Measurements from ENCODE around the gene AGRN. TPM values are rescaled to one million over a fixed set of nuclear protein-coding genes. Genes with fewer than 3 reads are reported as not detected.

AGRN gene
- total RNA-seq, 1 donor from 2014 or later, result 166 TPM

- H3K4me3 Mint-ChIP-seq, result no peak overlapping the region
- H3K9me3 Mint-ChIP-seq, result no peaks in the 10 kb centered on the region
- peaks cover 11% of the 10 kb centered on the region for H3K4me1 Mint-ChIP-seq (ENCODE audit: unreplicated experiment)
- no peak for TF ChIP-seq CTCF (conservative IDR thresholded peaks at IDR 0.05)
- H3K36me3 Mint-ChIP-seq, result peaks cover 4% of the 10 kb centered on the region
- no peak overlapping the region for H3K27ac Mint-ChIP-seq
- peaks cover 15% of the 10 kb centered on the region for H3K27me3 Mint-ChIP-seq
- no peak for DNase-seq (ENCODE audit: extremely low spot score, unreplicated experiment)
Observed at GRCh38 chr1:1042835-1043234, 22.9 kb downstream of the AGRN start.

GRCh38 chr1:1043411-1043810, 23.5 kb downstream of the AGRN start:
- H3K4me1 Mint-ChIP-seq (ENCODE audit: unreplicated experiment), result peaks cover 11% of the 10 kb centered on the region
- no peak overlapping the region for H3K4me3 Mint-ChIP-seq
- peaks cover 13% of the 10 kb centered on the region for H3K27me3 Mint-ChIP-seq
- no peak for TF ChIP-seq CTCF (conservative IDR thresholded peaks at IDR 0.05)
- no peak overlapping the region for H3K27ac Mint-ChIP-seq
- peaks cover 4% of the 10 kb centered on the region for H3K36me3 Mint-ChIP-seq
- no peak for DNase-seq (ENCODE audit: extremely low spot score, unreplicated experiment)
- no peaks in the 10 kb centered on the region for H3K9me3 Mint-ChIP-seq

- no peak for DNase-seq (ENCODE audit: extremely low spot score, unreplicated experiment)
- Mint-ChIP-seq H3K27me3 (peaks cover 8% of the 10 kb centered on the region), H3K4me1 (ENCODE audit: unreplicated experiment) (peaks cover 6% of the 10 kb centered on the region), H3K27ac (no peak overlapping the region), H3K9me3 (no peaks in the 10 kb centered on the region), H3K36me3 (peaks cover 4% of the 10 kb centered on the region), H3K4me3 (no peak overlapping the region)
- TF ChIP-seq CTCF (conservative IDR thresholded peaks at IDR 0.05), result no peak
Observed at GRCh38 chr1:1043921-1044320, 24.0 kb downstream of the AGRN start.

GRCh38 chr1:1044455-1045078, 24.6 kb downstream of the AGRN start:
- Mint-ChIP-seq H3K4me1 (ENCODE audit: unreplicated experiment) (peaks cover 2% of the 10 kb centered on the region), H3K27me3 (peaks cover 2% of the 10 kb centered on the region), H3K4me3 (no peak overlapping the region), H3K36me3 (peaks cover 4% of the 10 kb centered on the region), H3K27ac (no peak overlapping the region), H3K9me3 (no peaks in the 10 kb centered on the region)
- no peak for DNase-seq (ENCODE audit: extremely low spot score, unreplicated experiment)
- TF ChIP-seq CTCF (conservative IDR thresholded peaks at IDR 0.05), result no peak

- H3K27ac Mint-ChIP-seq, result no peak overlapping the region
- H3K36me3 Mint-ChIP-seq, result peaks cover 4% of the 10 kb centered on the region
- H3K9me3 Mint-ChIP-seq, result no peaks in the 10 kb centered on the region
- TF ChIP-seq CTCF (conservative IDR thresholded peaks at IDR 0.05), result no peak
- no peaks in the 10 kb centered on the region for H3K4me1 Mint-ChIP-seq (ENCODE audit: unreplicated experiment)
- H3K27me3 Mint-ChIP-seq, result no peaks in the 10 kb centered on the region
- DNase-seq (ENCODE audit: extremely low spot score, unreplicated experiment), result no peak
- H3K4me3 Mint-ChIP-seq, result no peak overlapping the region
Observed at GRCh38 chr1:1045129-1045528, 25.2 kb downstream of the AGRN start.

GRCh38 chr1:1046243-1046642, 26.3 kb downstream of the AGRN start:
- Mint-ChIP-seq H3K27me3 (no peaks in the 10 kb centered on the region), H3K27ac (no peak overlapping the region), H3K4me3 (no peak overlapping the region), H3K36me3 (peaks cover 4% of the 10 kb centered on the region), H3K9me3 (no peaks in the 10 kb centered on the region), H3K4me1 (ENCODE audit: unreplicated experiment) (no peaks in the 10 kb centered on the region)
- TF ChIP-seq CTCF (conservative IDR thresholded peaks at IDR 0.05), result no peak
- DNase-seq (ENCODE audit: extremely low spot score, unreplicated experiment), result no peak
